Neural progenitor cell (in vitro differentiated cells): Measurements from ENCODE around the gene CCL23. TPM values are rescaled to one million over a fixed set of nuclear protein-coding genes. Genes with fewer than 3 reads are reported as not detected.
A peak's percentile ranks its signal among the peaks of the same experiment; 100 is the strongest.

Experiments
- DNase-seq: peaks from one replicate; pipeline ENCODE4 v3.0.0-alpha.2; 2016; ENCODE audit warnings: low spot score
- H2AFZ ChIP-seq: fragments of 200-600 bp; sonication (generic); replicated peaks from 2 replicates; pipeline ENCODE4 v1.6.1; 2016; ENCODE audit warnings: antibody characterized with exemption
- H3F3A ChIP-seq: fragments of 200-600 bp; sonication (generic); 2 replicates; pipeline ENCODE4 v1.6.1; 2016; ENCODE audit warnings: antibody characterized with exemption, low read depth
- H3K27ac ChIP-seq: fragments of 200-600 bp; sonication (generic); 2 replicates; pipeline ENCODE4 v1.5.1; 2016; ENCODE audit warnings: mild to moderate bottlenecking
- H3K27me3 ChIP-seq: fragments of 200-600 bp; sonication (generic); 2 replicates; pipeline ENCODE4 v1.6.1; 2016; ENCODE audit warnings: mild to moderate bottlenecking, moderate library complexity
- H3K36me3 ChIP-seq: fragments of 200-600 bp; sonication (generic); 2 replicates; pipeline ENCODE4 v1.5.1; 2016
- H3K4me1 ChIP-seq: fragments of 200-600 bp; sonication (generic); 2 replicates; pipeline ENCODE4 v1.6.1; 2016; ENCODE audit warnings: mixed run types
- H3K4me2 ChIP-seq: fragments of 200-600 bp; sonication (generic); 2 replicates; pipeline ENCODE4 v1.6.1; 2016
- H3K4me3 ChIP-seq: fragments of 200-600 bp; sonication (generic); 2 replicates; pipeline ENCODE4 v1.5.1; 2016
- H3K79me2 ChIP-seq: fragments of 200-600 bp; sonication (generic); 2 replicates; pipeline ENCODE4 v1.6.1; 2016; ENCODE audit warnings: low read depth
- H3K9ac ChIP-seq: fragments of 200-600 bp; sonication (generic); 2 replicates; pipeline ENCODE4 v1.6.1; 2016
- H3K9me3 ChIP-seq: fragments of 200-600 bp; sonication (generic); 2 replicates; pipeline ENCODE4 v1.5.1; 2016; ENCODE audit warnings: low read depth
- H4K20me1 ChIP-seq: fragments of 200-600 bp; sonication (generic); 2 replicates; pipeline ENCODE4 v1.6.1; 2016; ENCODE audit warnings: low read depth
- H3K27ac Mint-ChIP-seq: 3 replicates; pipeline ENCODE4 v1.8.0; 2021; ENCODE audit warnings: mixed read lengths
- H3K27me3 Mint-ChIP-seq: 2 replicates; pipeline ENCODE4 v1.8.0; 2022; ENCODE audit warnings: low read depth, mild to moderate bottlenecking, inconsistent platforms, moderate library complexity, mixed read lengths; ENCODE audit not compliant: insufficient read depth
- H3K36me3 Mint-ChIP-seq: 3 replicates; pipeline ENCODE4 v1.8.0; 2021; ENCODE audit warnings: mixed read lengths
- H3K4me1 Mint-ChIP-seq: 3 replicates; pipeline ENCODE4 v1.8.0; 2021; ENCODE audit warnings: mixed read lengths
- H3K4me3 Mint-ChIP-seq: 3 replicates; pipeline ENCODE4 v1.8.0; 2021; ENCODE audit warnings: mild to moderate bottlenecking, moderate library complexity, mixed read lengths
- H3K9me3 Mint-ChIP-seq: 3 replicates; pipeline ENCODE4 v1.8.0; 2020; ENCODE audit warnings: mixed read lengths
- EZH2 ChIP-seq: fragments of 200-600 bp; sonication (generic); IDR thresholded peaks from 2 replicates; pipeline ENCODE4 v1.6.1; 2017; ENCODE audit warnings: antibody characterized with exemption, mild to moderate bottlenecking, moderate library complexity
- EZH2phosphoT487 ChIP-seq: fragments of 200-600 bp; sonication (generic); IDR thresholded peaks from 2 replicates; pipeline ENCODE4 v1.6.1; 2017; ENCODE audit warnings: antibody characterized with exemption
- total RNA-seq: library from RNA; depleted of rRNA; stranded (reverse); fragments of >200 nt; gene quantifications from 2 replicates; pipeline ENCODE4 v1.2.3, GENCODE V29; 2015; ENCODE audit warnings: low replicate concordance
- TF ChIP-seq, protein P1 (sequence below): fragments of 200-600 bp; sonication (generic); IDR thresholded peaks from 2 replicates; pipeline ENCODE4 v1.5.1; 2017; ENCODE audit warnings: antibody characterized with exemption, mild to moderate bottlenecking

The CCL23 gene
- total RNA-seq, 1 donor from 2014 or later, result not detected

DNA sequence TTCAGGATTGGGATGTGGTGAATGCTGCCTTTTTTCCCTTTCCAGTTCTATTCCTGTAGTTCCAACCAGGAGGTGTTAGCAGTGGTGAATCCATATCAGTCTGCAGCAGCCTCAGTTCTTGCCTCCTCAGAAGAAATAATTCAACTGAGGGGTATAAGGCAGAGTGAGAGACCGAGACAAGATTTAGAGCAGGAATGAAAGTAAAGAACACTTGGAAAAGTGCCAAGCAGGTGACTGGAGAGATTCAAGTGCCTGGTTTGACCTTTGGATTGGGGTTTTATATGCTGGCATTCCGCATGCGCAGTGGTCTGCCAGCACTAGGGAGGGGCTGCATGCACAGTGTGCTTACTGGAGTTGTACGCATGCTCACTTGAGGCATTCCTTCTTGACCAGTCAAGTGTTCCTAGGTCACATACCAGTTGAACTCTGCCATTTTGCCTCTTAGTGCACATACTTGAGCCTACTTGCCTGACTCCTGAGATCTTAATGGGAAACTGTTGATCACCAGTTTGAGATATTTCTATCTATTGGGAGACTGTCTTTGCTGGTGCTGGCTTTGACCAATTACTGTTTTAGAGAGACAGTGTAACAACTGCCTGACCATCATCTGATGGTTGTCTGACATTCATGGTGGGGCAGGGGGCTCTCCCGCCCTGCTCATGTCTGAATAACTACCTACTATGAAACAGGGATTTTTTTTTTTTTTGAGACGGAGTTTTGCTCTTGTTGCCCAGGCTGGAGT, 15.7 kb downstream of the CCL23 start:
- no peak overlapping the region for H3K27ac ChIP-seq
- no peaks in the 10 kb centered on the region for H3K27me3 ChIP-seq
- no peaks in the 10 kb centered on the region for H3K79me2 ChIP-seq
- Mint-ChIP-seq H3K4me3 (no peak overlapping the region), H3K9me3 (peaks cover 3% of the 10 kb centered on the region), H3K36me3 (no peaks in the 10 kb centered on the region), H3K27ac (peak overlapping the region; percentile 21), H3K27me3 (peaks cover 3% of the 10 kb centered on the region), H3K4me1 (peaks cover 15% of the 10 kb centered on the region)
- no peak overlapping the region for H3K9ac ChIP-seq
- DNase-seq, result peak; percentile 4
- H2AFZ ChIP-seq, result no peak overlapping the region
- no peaks in the 10 kb centered on the region for H3K4me1 ChIP-seq
- no peaks in the 10 kb centered on the region for H3K36me3 ChIP-seq
- H4K20me1 ChIP-seq, result no peaks in the 10 kb centered on the region
- no peaks in the 10 kb centered on the region for H3F3A ChIP-seq
- H3K4me3 ChIP-seq, result no peak overlapping the region
- no peaks in the 10 kb centered on the region for H3K9me3 ChIP-seq
- H3K4me2 ChIP-seq, result no peak overlapping the region
- TF ChIP-seq EZH2phosphoT487, result no peak
- no peak for TF ChIP-seq EZH2
- TF ChIP-seq, protein P1, sequence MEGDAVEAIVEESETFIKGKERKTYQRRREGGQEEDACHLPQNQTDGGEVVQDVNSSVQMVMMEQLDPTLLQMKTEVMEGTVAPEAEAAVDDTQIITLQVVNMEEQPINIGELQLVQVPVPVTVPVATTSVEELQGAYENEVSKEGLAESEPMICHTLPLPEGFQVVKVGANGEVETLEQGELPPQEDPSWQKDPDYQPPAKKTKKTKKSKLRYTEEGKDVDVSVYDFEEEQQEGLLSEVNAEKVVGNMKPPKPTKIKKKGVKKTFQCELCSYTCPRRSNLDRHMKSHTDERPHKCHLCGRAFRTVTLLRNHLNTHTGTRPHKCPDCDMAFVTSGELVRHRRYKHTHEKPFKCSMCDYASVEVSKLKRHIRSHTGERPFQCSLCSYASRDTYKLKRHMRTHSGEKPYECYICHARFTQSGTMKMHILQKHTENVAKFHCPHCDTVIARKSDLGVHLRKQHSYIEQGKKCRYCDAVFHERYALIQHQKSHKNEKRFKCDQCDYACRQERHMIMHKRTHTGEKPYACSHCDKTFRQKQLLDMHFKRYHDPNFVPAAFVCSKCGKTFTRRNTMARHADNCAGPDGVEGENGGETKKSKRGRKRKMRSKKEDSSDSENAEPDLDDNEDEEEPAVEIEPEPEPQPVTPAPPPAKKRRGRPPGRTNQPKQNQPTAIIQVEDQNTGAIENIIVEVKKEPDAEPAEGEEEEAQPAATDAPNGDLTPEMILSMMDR, result no peak

DNA sequence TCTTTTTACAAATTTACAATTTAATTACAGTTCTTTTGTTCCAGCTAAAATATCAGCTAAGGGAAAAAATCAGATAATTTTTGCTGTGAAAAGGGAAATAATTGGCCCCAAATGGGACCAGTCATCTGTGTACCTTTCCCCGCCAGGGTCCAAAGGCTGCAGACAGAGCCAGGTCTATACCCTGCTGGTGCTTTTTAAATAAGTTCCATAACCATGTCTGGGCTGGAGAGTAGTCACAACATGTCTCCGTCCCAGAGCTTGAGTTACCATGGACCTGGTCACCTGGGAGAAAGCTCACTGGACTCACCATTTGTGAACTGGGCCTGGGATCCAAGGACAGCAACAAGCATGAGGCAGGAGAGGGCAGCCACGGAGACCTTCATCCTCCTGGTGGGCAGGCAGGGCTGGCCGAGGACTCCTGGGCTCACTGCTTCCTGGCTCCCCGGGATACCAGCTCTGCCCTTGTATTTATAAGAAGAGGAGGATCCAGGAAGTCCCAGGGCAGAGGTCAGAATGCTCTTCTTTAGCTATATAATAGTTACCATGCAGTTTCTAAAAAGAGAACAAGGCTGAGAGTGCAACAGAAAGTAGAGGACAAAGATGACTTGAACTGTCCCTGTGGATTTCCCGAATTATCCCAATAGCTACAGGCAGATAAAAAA, 16.5 kb downstream of the CCL23 start, which contains the start of gene CCL15:
Gene CCL15, minus strand, starts transcription at position 444 of the 662 bp plus-strand sequence. Its CDS starts 61 bp downstream, at position 383.
- no peak within 1 kb of the TSS for H3K4me2 ChIP-seq
- H3K27me3 ChIP-seq, result no peaks in the 10 kb centered on the region
- H3K4me1 ChIP-seq, result no peaks in the 10 kb centered on the region
- H3K36me3 ChIP-seq, result no peaks in the 10 kb centered on the region
- Mint-ChIP-seq H3K4me1 (peaks cover 15% of the 10 kb centered on the region), H3K27me3 (peaks cover 6% of the 10 kb centered on the region), H3K27ac (peak within 1 kb of the TSS; percentile 21), H3K9me3 (peaks cover 3% of the 10 kb centered on the region), H3K4me3 (peak within 1 kb of the TSS; percentile 36), H3K36me3 (no peaks in the 10 kb centered on the region)
- H2AFZ ChIP-seq, result no peak within 1 kb of the TSS
- no peaks in the 10 kb centered on the region for H3F3A ChIP-seq
- no peak within 1 kb of the TSS for H3K9ac ChIP-seq
- H4K20me1 ChIP-seq, result no peaks in the 10 kb centered on the region
- H3K79me2 ChIP-seq, result no peaks in the 10 kb centered on the region
- H3K27ac ChIP-seq, result no peak within 1 kb of the TSS
- TF ChIP-seq EZH2 (no peak), EZH2phosphoT487 (no peak)
- TF ChIP-seq, protein P1, result no peak
- H3K9me3 ChIP-seq, result no peaks in the 10 kb centered on the region
- H3K4me3 ChIP-seq, result no peak within 1 kb of the TSS
- DNase-seq, result no peak

DNA sequence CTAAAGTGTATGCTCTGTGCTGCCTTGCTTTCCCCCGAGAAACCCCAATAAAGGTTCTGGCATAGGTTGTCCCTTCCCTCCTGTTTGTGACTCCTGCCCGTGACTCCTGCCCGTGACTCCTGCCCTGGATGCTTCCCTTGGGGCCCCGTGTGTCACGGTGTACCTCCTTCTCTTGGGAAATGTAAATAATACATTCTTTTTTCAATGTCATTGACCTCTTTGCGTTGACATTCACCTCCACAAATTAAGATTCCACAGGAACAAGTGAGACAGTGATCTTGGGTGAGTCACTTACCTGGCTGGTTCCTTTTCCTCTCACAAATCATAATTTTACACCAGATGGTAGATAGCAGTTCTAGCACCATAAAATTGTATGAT, 17.1 kb downstream of the CCL23 start:
- no peak overlapping the region for H3K27ac ChIP-seq
- H3K27me3 Mint-ChIP-seq, result peaks cover 6% of the 10 kb centered on the region
- no peaks in the 10 kb centered on the region for H3K36me3 ChIP-seq
- H3K9ac ChIP-seq, result no peak overlapping the region
- no peak for DNase-seq
- no peak overlapping the region for H3K4me2 ChIP-seq
- H3K4me3 ChIP-seq, result no peak overlapping the region
- TF ChIP-seq, protein P1, result no peak
- TF ChIP-seq EZH2 (no peak), EZH2phosphoT487 (no peak)
- H3K9me3 ChIP-seq, result no peaks in the 10 kb centered on the region
- no peak overlapping the region for H2AFZ ChIP-seq
- no peaks in the 10 kb centered on the region for H3K36me3 Mint-ChIP-seq
- no peaks in the 10 kb centered on the region for H3K4me1 ChIP-seq
- H3K4me3 Mint-ChIP-seq, result no peak overlapping the region
- H3K4me1 Mint-ChIP-seq, result peaks cover 15% of the 10 kb centered on the region
- H3F3A ChIP-seq, result no peaks in the 10 kb centered on the region
- no peaks in the 10 kb centered on the region for H3K79me2 ChIP-seq
- peaks cover 3% of the 10 kb centered on the region for H3K9me3 Mint-ChIP-seq
- H3K27me3 ChIP-seq, result no peaks in the 10 kb centered on the region
- no peaks in the 10 kb centered on the region for H4K20me1 ChIP-seq
- no peak overlapping the region for H3K27ac Mint-ChIP-seq
